Body of pancreas (tissue), 4 donors: ENCODE results near the gene LIN7B. TPM values are rescaled to one million over a fixed set of nuclear protein-coding genes. Genes with fewer than 3 reads are reported as not detected.

Experiments used
- ATAC-seq: fragments of 150-250 bp; one replicate; pipeline ENCODE4 v1.9.1; 2016
- DNase-seq, 4 donors: peaks; one replicate each; pipeline ENCODE4 v3.0.0-alpha.2; 2019
- H3K27ac ChIP-seq, 4 donors: fragments of 200-600 bp; sonication (generic); 1 replicate in 3 of 4; 2 replicates in 1 of 4; pipeline versions ENCODE4 v1.5.1 to v1.6.1; 2016 to 2019; ENCODE audit warnings: mild to moderate bottlenecking in 1 of 4, mixed read lengths in 1 of 4, moderate library complexity in 1 of 4
- H3K27me3 ChIP-seq, 2 donors: fragments of 200-600 bp; sonication (generic); one replicate each; pipeline ENCODE4 v1.6.0; 2016; ENCODE audit warnings: mild to moderate bottlenecking in 1 of 2
- H3K36me3 ChIP-seq, 2 donors: fragments of 200-600 bp; sonication (generic); replicated peaks in 1 of 2; 2 replicates each; pipeline ENCODE4 v1.5.1; 2016; ENCODE audit warnings: low read depth in 2 of 2; ENCODE audit not compliant: insufficient read depth in 1 of 2
- H3K4me1 ChIP-seq: fragments of 200-600 bp; sonication (generic); one replicate; pipeline ENCODE4 v1.6.0; 2016
- H3K4me3 ChIP-seq, 2 donors: fragments of 200-600 bp; sonication (generic); 1 replicate in 1 of 2; 2 replicates in 1 of 2; pipeline ENCODE4 v1.5.1; 2016 to 2019
- H3K9me3 ChIP-seq, 3 donors: fragments of 200-600 bp; sonication (generic); 1 replicate in 2 of 3; 2 replicates in 1 of 3; pipeline ENCODE4 v1.5.1; 2016
- CTCF ChIP-seq, 7 experiments: fragments of 450-650 bp in 4 of 7; fragments of 200-600 bp in 3 of 7; sonication (generic) in 3 of 7; IDR thresholded peaks; one replicate each; pipeline ENCODE4 v1.5.1; 2016 to 2019; ENCODE audit warnings: antibody characterized with exemption in 7 of 7
- POLR2A ChIP-seq, 3 donors: fragments of 450-650 bp; IDR thresholded peaks; one replicate each; pipeline ENCODE4 v1.6.1; 2016; ENCODE audit warnings: antibody characterized with exemption in 3 of 3, mild to moderate bottlenecking in 2 of 3
- WGBS, 2 donors: methylation state at CpG; one replicate each; pipeline ENCODE4 v1.1.5; 2017; 5-methylcytosine and 5-hydroxymethylcytosine counted together
- intact Hi-C: fragments of 100-400 bp; cut with DNase I; formaldehyde crosslinking; loops from one replicate; pipeline ENCODE4 v1.15.1; 2023
- total RNA-seq, 2 donors: library from RNA; depleted of rRNA; stranded (reverse); fragments of >200 nt; gene quantifications; one replicate each; pipeline ENCODE4 v1.1.0, GENCODE V29; 2016

LIN7B gene
- total RNA-seq, 2 donors from 2014 or later = 8.3 to 24.1 TPM

- intact Hi-C loops = loop anchor here (5.0 to 10.0 kb wide), 2 partner anchors 37 to 55 kb away; partner anchors contain the start of gene LIN7B
- Histone ChIP-seq H3K4me1 (peaks cover 44% of the 10 kb centered on the region), H3K4me3 (peak overlapping the region; percentile 23 to 72), H3K36me3 (no peaks in the 10 kb centered on the region), H3K9me3 (no peaks in the 10 kb centered on the region), H3K27me3 (no peaks in the 10 kb centered on the region), H3K27ac (peak overlapping the region; percentile 78 to 85 (median 82))
- ATAC-seq (peak; percentile 43), DNase-seq (peak; percentile 73 to 80 (median 76))
- no peak for TF ChIP-seq POLR2A (IDR thresholded peaks at IDR 0.05)
- no peak for TF ChIP-seq CTCF (IDR thresholded peaks at IDR 0.05)
- 0% methylated on average over 13 to 23 of the region's 23 CpGs for WGBS, 2 donors
Observed at GRCh38 chr19:49149652-49150105, 35.5 kb downstream of the LIN7B start.

- ATAC-seq = peak; percentile 74
- Histone ChIP-seq H3K27ac (peak overlapping the region; percentile 78 to 85 (median 82)), H3K4me1 (peaks cover 42% of the 10 kb centered on the region), H3K4me3 (peak overlapping the region; percentile 23 to 26), H3K9me3 (no peaks in the 10 kb centered on the region), H3K36me3 (no peaks in the 10 kb centered on the region), H3K27me3 (no peaks in the 10 kb centered on the region)
- 0% methylated on average over 7 to 62 of the region's 75 CpGs for WGBS, 2 donors
- intact Hi-C loops = no loop called here
- peak; percentile 87 to 91 (median 89) for DNase-seq
- TF ChIP-seq CTCF (IDR thresholded peaks at IDR 0.05) (peak in 1 of 7 experiments; percentile 6), POLR2A (IDR thresholded peaks at IDR 0.05) (peak; percentile 54 to 77 (median 75))
Observed at GRCh38 chr19:49150106-49150943, 36.2 kb downstream of the LIN7B start.

- ATAC-seq = no peak
- Histone ChIP-seq H3K4me3 (peak overlapping the region; percentile 23 to 26), H3K4me1 (peaks cover 36% of the 10 kb centered on the region), H3K27ac (peak overlapping the region in 3 of 4 donors; percentile 81 to 85 (median 84)), H3K27me3 (no peaks in the 10 kb centered on the region), H3K9me3 (no peaks in the 10 kb centered on the region), H3K36me3 (no peaks in the 10 kb centered on the region)
- WGBS, 2 donors = 10 to 19% methylated on average over 6 to 16 of the region's 16 CpGs
- intact Hi-C loops = no loop called here
- peak in 1 of 4 donors; percentile 23 for DNase-seq
- TF ChIP-seq CTCF (IDR thresholded peaks at IDR 0.05) = no peak
Observed at GRCh38 chr19:49150944-49151243, 36.7 kb downstream of the LIN7B start.

GRCh38 chr19:49151267-49152118 lies 37.3 kb downstream of the LIN7B start:
- intact Hi-C loops = no loop called here
- ATAC-seq (peak; percentile 49), DNase-seq (peak; percentile 94 to 97 (median 95))
- Histone ChIP-seq H3K27me3 (no peaks in the 10 kb centered on the region), H3K27ac (peak overlapping the region; percentile 14 to 85 (median 82)), H3K36me3 (no peaks in the 10 kb centered on the region), H3K4me1 (peaks cover 33% of the 10 kb centered on the region), H3K4me3 (no peak overlapping the region), H3K9me3 (no peaks in the 10 kb centered on the region)
- WGBS, 2 donors = 6 to 14% methylated on average over 31 to 45 of the region's 45 CpGs
- TF ChIP-seq CTCF (IDR thresholded peaks at IDR 0.05) = no peak
- TF ChIP-seq POLR2A (IDR thresholded peaks at IDR 0.05) = peak in 1 of 3 donors; percentile 44
